ENCODE data around the gene AHRR. TPM values are rescaled to one million over a fixed set of nuclear protein-coding genes. Genes with fewer than 3 reads are reported as not detected.

AHRR gene
- total RNA-seq, 1 experiment from 2014 or later, result 2.2 TPM

DNA sequence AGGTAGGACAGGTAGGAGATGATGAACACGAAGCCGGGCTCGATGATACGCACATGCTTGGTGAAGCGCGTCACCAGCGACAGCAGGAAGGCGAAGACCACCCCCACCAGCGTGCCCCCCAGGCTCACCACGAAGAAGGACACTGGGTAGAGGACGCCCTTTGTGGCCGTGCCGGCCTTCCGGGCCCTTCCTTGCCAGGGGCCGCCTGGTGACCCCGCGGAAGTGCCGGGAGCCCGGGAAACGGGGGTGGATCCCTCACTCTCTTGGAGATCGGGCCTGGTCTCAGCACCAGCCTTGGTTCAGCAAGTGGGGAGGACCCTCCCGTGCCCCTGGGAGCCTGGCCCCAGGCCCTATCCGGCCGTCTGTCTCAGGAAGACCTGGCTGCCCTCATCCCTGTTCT, 163.0 kb downstream of the AHRR start:
- H4K5ac ChIP-seq (ENCODE audit: insufficient read length, low read depth, low read length), result no peak overlapping the region
- H3K27ac Mint-ChIP-seq, result no peak overlapping the region
- no peaks in the 10 kb centered on the region for H3K79me2 ChIP-seq (ENCODE audit: insufficient read depth, low read length)
- H3K27me3 ChIP-seq (ENCODE audit: insufficient read depth, low read length), result no peaks in the 10 kb centered on the region
- no peaks in the 10 kb centered on the region for H3K36me3 Mint-ChIP-seq (ENCODE audit: insufficient read depth in 1 of 3, low read depth in 3 of 3)
- TF ChIP-seq, protein P1, sequence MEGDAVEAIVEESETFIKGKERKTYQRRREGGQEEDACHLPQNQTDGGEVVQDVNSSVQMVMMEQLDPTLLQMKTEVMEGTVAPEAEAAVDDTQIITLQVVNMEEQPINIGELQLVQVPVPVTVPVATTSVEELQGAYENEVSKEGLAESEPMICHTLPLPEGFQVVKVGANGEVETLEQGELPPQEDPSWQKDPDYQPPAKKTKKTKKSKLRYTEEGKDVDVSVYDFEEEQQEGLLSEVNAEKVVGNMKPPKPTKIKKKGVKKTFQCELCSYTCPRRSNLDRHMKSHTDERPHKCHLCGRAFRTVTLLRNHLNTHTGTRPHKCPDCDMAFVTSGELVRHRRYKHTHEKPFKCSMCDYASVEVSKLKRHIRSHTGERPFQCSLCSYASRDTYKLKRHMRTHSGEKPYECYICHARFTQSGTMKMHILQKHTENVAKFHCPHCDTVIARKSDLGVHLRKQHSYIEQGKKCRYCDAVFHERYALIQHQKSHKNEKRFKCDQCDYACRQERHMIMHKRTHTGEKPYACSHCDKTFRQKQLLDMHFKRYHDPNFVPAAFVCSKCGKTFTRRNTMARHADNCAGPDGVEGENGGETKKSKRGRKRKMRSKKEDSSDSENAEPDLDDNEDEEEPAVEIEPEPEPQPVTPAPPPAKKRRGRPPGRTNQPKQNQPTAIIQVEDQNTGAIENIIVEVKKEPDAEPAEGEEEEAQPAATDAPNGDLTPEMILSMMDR (conservative IDR thresholded peaks at IDR 0.05), result no peak
- no peak overlapping the region for H2BK120ac ChIP-seq (ENCODE audit: low read depth, low read length, poor library complexity, severe bottlenecking)
- no peak overlapping the region for H3T11ph ChIP-seq (ENCODE audit: low read length)
- H3K4me3 Mint-ChIP-seq, result no peak overlapping the region
- H3K9ac ChIP-seq (ENCODE audit: extremely low read depth, insufficient read length, low read length), result no peak overlapping the region
- no peaks in the 10 kb centered on the region for H3K79me1 ChIP-seq (ENCODE audit: insufficient read depth, low read depth, low read length, poor library complexity, severe bottlenecking)
- no peak overlapping the region for H3K56ac ChIP-seq (ENCODE audit: insufficient read length, low read depth, low read length)
- H2AFZ ChIP-seq (ENCODE audit: low read length), result no peak overlapping the region
- H3K27me3 Mint-ChIP-seq (ENCODE audit: low read depth), result peaks cover 9% of the 10 kb centered on the region
- H3K4me1 ChIP-seq (ENCODE audit: insufficient read depth, low read length), result no peaks in the 10 kb centered on the region
- H3K18ac ChIP-seq (ENCODE audit: insufficient read length, low read depth, low read length), result no peak overlapping the region
- H3K4ac ChIP-seq (ENCODE audit: low read depth, low read length), result no peak overlapping the region
- no peak overlapping the region for H2BK15ac ChIP-seq (ENCODE audit: low read depth, low read length)
- H2BK12ac ChIP-seq (ENCODE audit: insufficient read length, low read depth, low read length), result no peak overlapping the region
- H4K91ac ChIP-seq (ENCODE audit: insufficient read length, low read depth, low read length), result no peak overlapping the region
- no peaks in the 10 kb centered on the region for H3K23me2 ChIP-seq (ENCODE audit: insufficient read length, low read depth, low read length, poor library complexity, severe bottlenecking)
- no peak overlapping the region for H3K4me2 ChIP-seq (ENCODE audit: insufficient read depth, insufficient read length, low read length)
- DNase-seq, result no peak
- H3K23ac ChIP-seq (ENCODE audit: insufficient read length, low read depth, low read length), result no peak overlapping the region
- H2AK5ac ChIP-seq (ENCODE audit: insufficient read length, low read length), result no peak overlapping the region
- no CpG with 5 or more reads among the region's 24 CpGs for WGBS (ENCODE audit: extremely low coverage, insufficient read length, low lambda C conversion rate)
- H3K14ac ChIP-seq (ENCODE audit: insufficient read depth, low read length), result no peak overlapping the region; the same call in 1 of the 2 replicates
- H3K9me3 ChIP-seq (ENCODE audit: control insufficient read depth, low read depth, low read length), result no peaks in the 10 kb centered on the region
- no peak overlapping the region for H2BK5ac ChIP-seq (ENCODE audit: insufficient read length, low read length)
- no peaks in the 10 kb centered on the region for H3K9me3 Mint-ChIP-seq
- H3K27ac ChIP-seq (ENCODE audit: insufficient read length, low read depth, low read length), result no peak overlapping the region
- no peak overlapping the region for H4K8ac ChIP-seq (replicated peaks; ENCODE audit: insufficient read length, low read depth, low read length)
- H2BK20ac ChIP-seq (ENCODE audit: low read depth, low read length, poor library complexity, severe bottlenecking), result no peak overlapping the region
- no peaks in the 10 kb centered on the region for H4K20me1 ChIP-seq (ENCODE audit: control insufficient read depth, insufficient read depth, insufficient read length)
- no peaks in the 10 kb centered on the region; a peak in 1 of 4 replicates for H3K4me1 Mint-ChIP-seq
